ENCODE measurements around the gene CDYL. TPM values are rescaled to one million over a fixed set of nuclear protein-coding genes. Genes with fewer than 3 reads are reported as not detected.
A peak's percentile ranks its signal among the peaks of the same experiment; 100 is the strongest.

Gene CDYL
- total RNA-seq, 6 experiments from 2014 or later = 28.4 to 34.8 (median 33.8) TPM

DNA sequence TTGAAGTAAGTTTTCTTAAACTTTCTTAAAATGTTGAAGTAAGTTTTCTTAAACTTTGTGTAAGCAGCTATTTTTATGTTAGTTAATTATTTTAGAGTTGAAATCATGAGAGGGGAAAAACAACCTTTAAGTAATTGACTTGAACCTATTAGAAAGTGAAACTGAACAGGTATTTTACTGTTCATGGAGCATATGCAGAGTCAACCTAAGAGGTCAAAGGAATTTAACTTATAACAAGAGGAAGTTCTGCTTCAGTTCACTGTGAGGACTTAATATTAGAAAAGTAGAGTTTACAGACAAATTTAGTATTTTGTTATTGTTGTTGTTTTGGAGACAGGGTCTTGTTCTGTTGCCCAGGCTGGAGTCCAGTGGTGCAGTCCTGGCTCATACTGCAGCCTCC, 38.0 kb downstream of the CDYL start:
- Mint-ChIP-seq H3K4me3 (no peak overlapping the region), H3K36me3 (ENCODE audit: low read depth) (no peaks in the 10 kb centered on the region), H3K27me3 (ENCODE audit: insufficient read depth) (no peaks in the 10 kb centered on the region), H3K4me1 (ENCODE audit: low read depth) (peaks cover 68% of the 10 kb centered on the region), H3K27ac (no peak overlapping the region), H3K9me3 (no peaks in the 10 kb centered on the region)
- no peak for DNase-seq
- TF ChIP-seq, protein P1, sequence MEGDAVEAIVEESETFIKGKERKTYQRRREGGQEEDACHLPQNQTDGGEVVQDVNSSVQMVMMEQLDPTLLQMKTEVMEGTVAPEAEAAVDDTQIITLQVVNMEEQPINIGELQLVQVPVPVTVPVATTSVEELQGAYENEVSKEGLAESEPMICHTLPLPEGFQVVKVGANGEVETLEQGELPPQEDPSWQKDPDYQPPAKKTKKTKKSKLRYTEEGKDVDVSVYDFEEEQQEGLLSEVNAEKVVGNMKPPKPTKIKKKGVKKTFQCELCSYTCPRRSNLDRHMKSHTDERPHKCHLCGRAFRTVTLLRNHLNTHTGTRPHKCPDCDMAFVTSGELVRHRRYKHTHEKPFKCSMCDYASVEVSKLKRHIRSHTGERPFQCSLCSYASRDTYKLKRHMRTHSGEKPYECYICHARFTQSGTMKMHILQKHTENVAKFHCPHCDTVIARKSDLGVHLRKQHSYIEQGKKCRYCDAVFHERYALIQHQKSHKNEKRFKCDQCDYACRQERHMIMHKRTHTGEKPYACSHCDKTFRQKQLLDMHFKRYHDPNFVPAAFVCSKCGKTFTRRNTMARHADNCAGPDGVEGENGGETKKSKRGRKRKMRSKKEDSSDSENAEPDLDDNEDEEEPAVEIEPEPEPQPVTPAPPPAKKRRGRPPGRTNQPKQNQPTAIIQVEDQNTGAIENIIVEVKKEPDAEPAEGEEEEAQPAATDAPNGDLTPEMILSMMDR (IDR thresholded peaks at IDR 0.05) = no peak

DNA sequence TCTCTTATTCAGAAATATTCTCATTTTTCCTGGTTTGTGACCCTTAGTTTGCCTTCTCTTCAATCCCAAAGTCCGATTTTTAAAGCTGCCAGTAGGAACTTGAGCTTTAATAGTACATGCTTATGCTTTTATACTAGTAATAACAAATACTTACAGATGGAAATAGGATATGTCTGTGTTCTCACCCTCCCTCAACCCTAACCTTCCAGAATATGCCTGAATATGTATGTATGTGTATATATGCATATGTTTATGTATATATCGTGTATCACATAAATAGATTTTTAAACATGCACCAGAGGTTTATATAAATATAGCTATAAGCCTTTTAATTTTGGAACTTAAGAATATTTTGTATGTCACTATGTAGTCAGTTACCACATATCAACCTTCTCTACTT, 38.8 kb downstream of the CDYL start:
- Mint-ChIP-seq H3K9me3 (no peaks in the 10 kb centered on the region), H3K27ac (no peak overlapping the region), H3K36me3 (ENCODE audit: low read depth) (no peaks in the 10 kb centered on the region), H3K27me3 (ENCODE audit: insufficient read depth) (no peaks in the 10 kb centered on the region), H3K4me3 (no peak overlapping the region), H3K4me1 (ENCODE audit: low read depth) (peaks cover 72% of the 10 kb centered on the region)
- TF ChIP-seq, protein P1 (IDR thresholded peaks at IDR 0.05) = no peak
- no peak for DNase-seq

DNA sequence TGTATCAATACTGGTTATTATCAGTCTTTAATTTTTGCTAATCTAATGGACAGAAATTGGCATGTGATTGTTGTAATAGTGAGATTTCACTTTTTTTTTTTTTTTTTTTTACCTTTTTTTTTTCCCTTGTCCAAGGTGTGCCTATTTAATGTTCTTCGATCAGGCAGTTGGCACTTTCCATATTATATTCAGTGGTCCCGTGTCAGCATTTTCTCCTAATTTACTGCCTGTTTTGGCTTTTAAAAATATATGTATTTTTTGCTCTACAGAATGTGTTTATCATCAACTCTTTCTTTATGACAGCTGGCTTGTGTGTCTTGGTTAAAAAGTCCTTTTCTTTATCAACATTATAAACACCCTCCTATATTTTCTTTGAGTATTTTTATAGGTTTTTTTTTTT, 39.4 kb downstream of the CDYL start:
- H3K27ac Mint-ChIP-seq = no peak overlapping the region
- H3K36me3 Mint-ChIP-seq (ENCODE audit: low read depth) = no peaks in the 10 kb centered on the region
- H3K4me3 Mint-ChIP-seq = no peak overlapping the region
- TF ChIP-seq, protein P1 (IDR thresholded peaks at IDR 0.05) = no peak
- peaks cover 72% of the 10 kb centered on the region for H3K4me1 Mint-ChIP-seq (ENCODE audit: low read depth)
- no peaks in the 10 kb centered on the region for H3K27me3 Mint-ChIP-seq (ENCODE audit: insufficient read depth)
- H3K9me3 Mint-ChIP-seq = no peaks in the 10 kb centered on the region
- no peak for DNase-seq

DNA sequence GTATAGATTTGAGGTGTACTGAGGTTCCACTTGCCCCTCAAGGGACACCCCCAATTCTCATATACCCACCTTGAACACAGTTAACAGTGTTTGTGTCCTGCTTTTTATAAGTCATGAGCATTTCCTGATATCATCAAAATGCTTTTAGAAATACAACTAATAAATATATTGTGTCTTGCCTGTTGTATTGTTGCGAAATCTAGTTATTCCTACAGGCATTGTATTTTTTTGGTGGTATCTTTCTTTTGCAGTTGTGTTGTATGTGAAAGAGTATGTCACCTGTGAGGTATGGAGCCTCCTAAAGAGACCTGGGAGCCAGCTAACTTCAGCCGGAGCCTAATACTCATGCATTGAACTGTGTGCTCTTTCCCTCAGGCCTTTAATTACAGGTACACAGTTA, 40.7 kb downstream of the CDYL start:
- Mint-ChIP-seq H3K36me3 (ENCODE audit: low read depth) (no peaks in the 10 kb centered on the region), H3K9me3 (no peaks in the 10 kb centered on the region)

DNA sequence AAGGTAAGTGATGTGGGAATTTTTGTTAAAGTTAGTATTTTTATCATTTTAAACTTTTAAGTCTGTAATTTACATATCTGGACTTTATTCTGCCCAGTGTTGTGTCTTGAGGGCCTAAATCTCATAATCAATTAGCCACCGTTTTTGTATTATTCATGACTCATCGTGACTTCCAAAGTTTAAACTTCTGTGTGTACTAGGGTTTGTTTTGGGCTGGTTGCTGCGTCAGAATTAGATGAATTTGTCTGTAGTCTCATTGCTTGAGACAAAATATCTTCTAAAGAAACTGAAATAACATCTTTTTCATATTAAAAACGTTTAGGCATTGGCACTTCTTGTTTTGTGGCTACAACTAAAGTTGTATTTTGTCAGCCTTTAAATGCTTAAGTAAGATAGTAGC, 41.3 kb downstream of the CDYL start:
- Mint-ChIP-seq H3K27ac (peak overlapping the region; percentile 64; the same call in 1 of the 2 replicates), H3K36me3 (ENCODE audit: low read depth) (no peaks in the 10 kb centered on the region), H3K4me3 (no peak overlapping the region), H3K27me3 (ENCODE audit: insufficient read depth) (no peaks in the 10 kb centered on the region), H3K4me1 (ENCODE audit: low read depth) (peaks cover 59% of the 10 kb centered on the region), H3K9me3 (no peaks in the 10 kb centered on the region)
- TF ChIP-seq, protein P1 (IDR thresholded peaks at IDR 0.05) = no peak
- DNase-seq = peak; percentile 51

More for the DNA sequence above, 40.7 kb downstream of the CDYL start:
- H3K4me1 Mint-ChIP-seq (ENCODE audit: low read depth) = peaks cover 66% of the 10 kb centered on the region
- H3K27me3 Mint-ChIP-seq (ENCODE audit: insufficient read depth) = no peaks in the 10 kb centered on the region
- no peak overlapping the region for H3K4me3 Mint-ChIP-seq
- TF ChIP-seq, protein P1 (IDR thresholded peaks at IDR 0.05) = no peak
- no peak for DNase-seq
- H3K27ac Mint-ChIP-seq = peak overlapping the region; percentile 57

Measured in HFFc6 (cell line).